SK-N-SH (cell line): Measurements from ENCODE around the gene TOMM22. TPM values are rescaled to one million over a fixed set of nuclear protein-coding genes. Genes with fewer than 3 reads are reported as not detected.

Experiments used
- CTCF ChIA-PET: fragments of 300-600, 350-600 bp; formaldehyde crosslinking; extraction: SDS; loops from one replicate; lab custom pipeline; 2021; lab: Yijun Ruan, JAX
- POLR2A ChIA-PET: fragments of 350-600 bp; sonication (Branson Sonifier 250); formaldehyde crosslinking; extraction: SDS; loops from one replicate; lab custom pipeline; 2020; ENCODE audit warnings: antibody characterized with exemption, inconsistent platforms; lab: Yijun Ruan, JAX
- DNase-seq: peaks from one replicate; pipeline ENCODE4 v3.0.0; 2012
- H2AFZ ChIP-seq: fragments of 200-600 bp; sonication (generic); 2 replicates; pipeline ENCODE4 v1.8.1; 2016; ENCODE audit warnings: antibody characterized with exemption, mild to moderate bottlenecking, low read depth
- H3F3A ChIP-seq: fragments of 200-600 bp; sonication (generic); replicated peaks from 2 replicates; pipeline ENCODE3; 2016; ENCODE audit warnings: antibody characterized with exemption, mild to moderate bottlenecking; ENCODE audit not compliant: insufficient read depth
- H3K27ac ChIP-seq, 2 experiments: fragments of 200-500 bp in 1 of 2; fragments of 200-600 bp in 1 of 2; sonication (Bioruptor generic) in 1 of 2; sonication (generic), shearing (Covaris generic) in 1 of 2; 2 replicates each; pipeline versions ENCODE4 v1.5.1 to v1.6.1; 2014 to 2016; ENCODE audit warnings: low read depth in 2 of 2, inconsistent platforms in 1 of 2, low read length in 1 of 2, mild to moderate bottlenecking in 1 of 2, mixed read lengths in 1 of 2
- H3K27me3 ChIP-seq: fragments of 200-600 bp; sonication (generic), shearing (Covaris generic); 2 replicates; pipeline ENCODE4 v1.6.1; 2016; ENCODE audit warnings: mixed run types; ENCODE audit not compliant: insufficient read depth
- H3K36me3 ChIP-seq, 2 experiments: fragments of 200-500 bp in 1 of 2; fragments of 200-600 bp in 1 of 2; sonication (Bioruptor generic) in 1 of 2; sonication (generic) in 1 of 2; replicated peaks in 1 of 2; 2 replicates each; pipeline versions ENCODE3 to v1.5.1; 2014 to 2016; ENCODE audit warnings: low read length in 1 of 2, mild to moderate bottlenecking in 1 of 2; ENCODE audit not compliant: insufficient read depth in 2 of 2, control insufficient read depth in 1 of 2
- H3K4me1 ChIP-seq, 2 experiments: fragments of 200-500 bp in 1 of 2; fragments of 200-600 bp in 1 of 2; sonication (Bioruptor generic) in 1 of 2; sonication (generic), shearing (Covaris generic) in 1 of 2; 2 replicates each; pipeline versions ENCODE4 v1.5.1 to v1.6.1; 2014 to 2016; ENCODE audit warnings: low read depth in 1 of 2, low read length in 1 of 2, mixed run types in 1 of 2; ENCODE audit not compliant: insufficient read depth in 2 of 2, control insufficient read depth in 1 of 2
- H3K4me2 ChIP-seq: fragments of 200-600 bp; sonication (generic), shearing (Covaris generic); 2 replicates; pipeline ENCODE4 v1.6.1; 2017; ENCODE audit warnings: mixed run types
- H3K4me3 ChIP-seq, 2 experiments: fragments of 200-500 bp in 1 of 2; fragments of 200-600 bp in 1 of 2; sonication (Bioruptor generic) in 1 of 2; sonication (generic), shearing (Covaris generic) in 1 of 2; 2 replicates each; pipeline versions ENCODE4 v1.5.1 to v1.8.1; 2014 to 2016; ENCODE audit warnings: low read depth in 2 of 2, inconsistent platforms in 1 of 2, low read length in 1 of 2, mild to moderate bottlenecking in 1 of 2, mixed read lengths in 1 of 2, moderate library complexity in 1 of 2
- H3K79me2 ChIP-seq: fragments of 200-600 bp; sonication (generic); 2 replicates; pipeline ENCODE4 v1.8.1; 2017; ENCODE audit warnings: mild to moderate bottlenecking; ENCODE audit not compliant: insufficient read depth
- H3K9ac ChIP-seq: fragments of 200-600 bp; sonication (generic); 2 replicates; pipeline ENCODE4 v1.6.1; 2017; ENCODE audit warnings: mixed run types
- H3K9me2 ChIP-seq: fragments of 200-600 bp; sonication (generic); 2 replicates; pipeline ENCODE4 v1.6.1; 2017; ENCODE audit warnings: mixed run types
- H3K9me3 ChIP-seq: fragments of 200-600 bp; sonication (generic); 2 replicates; pipeline ENCODE4 v1.6.1; 2017; ENCODE audit warnings: mixed run types, mild to moderate bottlenecking, moderate library complexity
- H4K20me1 ChIP-seq: fragments of 200-600 bp; sonication (generic); 2 replicates; pipeline ENCODE4 v1.6.1; 2017; ENCODE audit warnings: mild to moderate bottlenecking, mixed run types; ENCODE audit not compliant: insufficient read depth
- CHD2 ChIP-seq: fragments of 150-350 bp; IDR thresholded peaks from 2 replicates; pipeline ENCODE4 v1.6.1; 2018; ENCODE audit warnings: low read length; ENCODE audit not compliant: partially characterized antibody
- CTCF ChIP-seq: fragments of 200-600 bp; sonication (generic); IDR thresholded peaks from 2 replicates; pipeline ENCODE4 v1.6.1; 2017; ENCODE audit warnings: antibody characterized with exemption, mild to moderate bottlenecking, moderate library complexity
- EP300 ChIP-seq, 2 experiments: IDR thresholded peaks; 2 replicates each; pipeline versions ENCODE4 v1.4.0 to v1.6.1; 2012; ENCODE audit warnings: borderline replicate concordance in 1 of 2, low read depth in 1 of 2, low read length in 1 of 2
- EZH2phosphoT487 ChIP-seq: fragments of 200-600 bp; sonication (generic); IDR thresholded peaks from 2 replicates; pipeline ENCODE4 v1.6.1; 2017; ENCODE audit warnings: low read depth, mixed run types, mild to moderate bottlenecking, antibody characterized with exemption, moderate library complexity, borderline replicate concordance
- FOXM1 ChIP-seq: IDR thresholded peaks from 2 replicates; pipeline ENCODE4 v1.4.0; 2012; ENCODE audit warnings: low read depth, mild to moderate bottlenecking
- IRF3 ChIP-seq: fragments of 150-350 bp; IDR thresholded peaks from 2 replicates; pipeline ENCODE4 v1.6.1; 2016; ENCODE audit warnings: mild to moderate bottlenecking, low read depth, low read length
- JUND ChIP-seq: IDR thresholded peaks from 2 replicates; pipeline ENCODE4 v1.4.0; 2012
- MEF2A ChIP-seq: IDR thresholded peaks from 2 replicates; pipeline ENCODE4 v1.4.0; 2012; ENCODE audit warnings: low read depth, borderline replicate concordance
- NFIC ChIP-seq: IDR thresholded peaks from 2 replicates; pipeline ENCODE4 v1.4.0; 2012; ENCODE audit warnings: borderline replicate concordance
- PBX3 ChIP-seq: IDR thresholded peaks from 2 replicates; pipeline ENCODE4; 2012
- POLR2AphosphoS5 ChIP-seq: IDR thresholded peaks from 2 replicates; pipeline ENCODE4 v1.6.1; 2012; ENCODE audit warnings: low read depth, low read length
- RAD21 ChIP-seq: IDR thresholded peaks from 2 replicates; pipeline ENCODE4 v1.6.1; 2012; ENCODE audit warnings: mild to moderate bottlenecking, low read length
- RFX5 ChIP-seq: IDR thresholded peaks from 2 replicates; pipeline ENCODE4 v1.6.1; 2012; ENCODE audit warnings: mild to moderate bottlenecking, improper control_type of control experiment, low read length
- SIN3A ChIP-seq: IDR thresholded peaks from 2 replicates; pipeline ENCODE4 v1.6.1; 2012; ENCODE audit warnings: low read depth, mild to moderate bottlenecking, low read length, moderate library complexity, borderline replicate concordance
- WGBS: methylation state at CpG from one replicate; pipeline ENCODE4 v1.1.6; 2017; ENCODE audit warnings: low lambda C conversion rate; 5-methylcytosine and 5-hydroxymethylcytosine counted together
- polyA plus RNA-seq, 3 experiments: library from polyadenylated mRNA; depleted of rRNA; stranded (reverse); fragments of >200 nt; gene quantifications; 2 replicates each; pipeline ENCODE4 v1.2.3, GENCODE V29; 2012

Gene TOMM22
- polyA plus RNA-seq, 1 of the 3 experiments (the other 2 are of a cell fraction): 33.1 TPM

- Histone ChIP-seq H2AFZ (no peak overlapping the region), H4K20me1 (0 out of 2 replicates have a peak, but pooled peaks cover 3% of the 10 kb centered on the region), H3K27ac (no peak overlapping the region), H3K4me1 (no peaks in the 10 kb centered on the region; a peak in 1 of 4 replicates), H3K36me3 (peaks cover 0 to 2% of the 10 kb centered on the region in 2 experiments), H3F3A (peaks cover 6% of the 10 kb centered on the region), H3K9me2 (no peaks in the 10 kb centered on the region), H3K27me3 (no peaks in the 10 kb centered on the region), H3K4me3 (no peak overlapping the region), H3K79me2 (peaks cover 51% of the 10 kb centered on the region), H3K9ac (no peak overlapping the region)
- ChIA-PET CTCF (interaction anchor here (1.2 kb wide), 1 partner anchor 51 kb away, joined by 4 read pairs; no protein-coding TSS in a partner anchor), POLR2A (interaction anchor here (0.5 kb wide), 1 partner anchor 254 kb away, joined by 3 read pairs; no protein-coding TSS in a partner anchor)
- TF ChIP-seq RAD21 (no peak), SIN3A (no peak), NFIC (no peak), MEF2A (no peak), IRF3 (no peak), FOXM1 (no peak), EP300 (IDR thresholded peaks at IDR 0.05; ENCODE audit: borderline replicate concordance in 1 of 2, low read depth in 1 of 2, low read length in 1 of 2) (no peak), PBX3 (no peak), CHD2 (no peak), POLR2AphosphoS5 (no peak), RFX5 (no peak), CTCF (no peak), EZH2phosphoT487 (no peak), JUND (no peak)
- TF ChIP-seq, all 33 proteins: peak for 0
- 90% methylated on average over 9 of the region's 9 CpGs for WGBS
- Histone ChIP-seq H3K9me3 (no peaks in the 10 kb centered on the region), H3K4me2 (no peak overlapping the region)
- no peak for DNase-seq
Measured at GRCh38 chr22:38715176-38715764, 33.5 kb downstream of the TOMM22 start.
